ENCODE results near the gene LHX2.

Gene LHX2

GRCh38 chr9:124000161-124000783 lies 11.3 kb upstream of the LHX2 start:
- no peak for DNase-seq

- DNase-seq: no peak
Observed at GRCh38 chr9:124000784-124001457, 10.6 kb upstream of the LHX2 start.

- DNase-seq: no peak
Observed at GRCh38 chr9:124001458-124001799, 10.1 kb upstream of the LHX2 start.

- no peak for DNase-seq
Observed at GRCh38 chr9:124001866-124002525, 9.6 kb upstream of the LHX2 start.

- no peak for DNase-seq
Observed at GRCh38 chr9:124003636-124004349, 7.8 kb upstream of the LHX2 start.

DNA sequence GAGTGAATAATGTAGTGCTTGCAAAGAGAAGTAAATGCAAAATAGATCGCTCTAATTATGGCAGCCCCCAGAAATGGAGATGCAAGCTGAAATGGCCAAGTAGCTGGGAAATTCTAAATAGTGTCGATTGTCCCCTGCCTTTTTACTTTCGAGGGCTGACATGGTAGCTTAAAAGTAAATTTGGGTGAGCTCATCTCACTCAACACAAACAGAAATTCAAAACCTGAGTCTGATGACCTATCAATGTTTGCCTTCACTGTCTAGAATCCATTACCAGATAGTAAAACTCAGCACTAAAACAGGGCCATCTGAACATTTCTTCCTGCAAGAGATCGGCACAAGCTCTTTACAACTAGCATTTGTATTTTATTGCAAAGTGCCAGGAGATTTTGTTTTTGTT lies 7.0 kb upstream of the LHX2 start:
- no peak for DNase-seq

DNA sequence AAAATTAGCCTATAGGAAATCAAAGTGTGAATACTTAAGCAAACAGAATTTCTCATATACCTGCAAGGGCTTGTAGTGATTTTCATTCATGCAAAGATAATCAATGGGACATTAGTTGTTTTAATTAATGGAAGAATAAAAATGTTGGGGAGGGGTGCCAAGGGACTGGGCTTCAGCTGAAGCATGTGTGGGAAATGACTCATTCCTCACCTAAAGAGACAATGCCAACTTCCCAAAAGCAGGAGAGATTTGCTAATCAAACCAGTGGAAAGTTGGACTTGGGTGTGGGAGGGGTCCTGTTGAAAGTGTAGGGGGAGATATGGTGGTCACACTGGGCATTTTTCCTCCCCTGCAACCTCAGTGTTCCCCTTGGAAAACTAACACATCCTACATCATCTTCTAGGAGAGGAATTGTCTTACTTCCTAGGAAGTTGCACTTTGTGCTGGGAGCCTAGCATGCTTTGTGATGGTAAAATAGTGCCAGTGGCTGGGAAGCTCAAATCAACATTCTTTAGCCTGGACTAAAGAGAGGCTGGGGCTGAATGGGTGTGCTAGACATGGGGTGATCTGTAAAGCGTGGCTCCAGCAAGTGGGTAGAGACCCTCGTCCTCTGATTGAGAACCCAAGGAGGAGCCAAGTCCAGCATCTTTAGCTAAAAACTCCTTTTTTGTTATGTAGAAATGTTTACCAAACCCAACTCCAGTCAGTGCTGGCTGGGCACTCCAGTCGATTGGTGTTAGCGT lies 6.4 kb upstream of the LHX2 start:
- no peak for DNase-seq

DNA sequence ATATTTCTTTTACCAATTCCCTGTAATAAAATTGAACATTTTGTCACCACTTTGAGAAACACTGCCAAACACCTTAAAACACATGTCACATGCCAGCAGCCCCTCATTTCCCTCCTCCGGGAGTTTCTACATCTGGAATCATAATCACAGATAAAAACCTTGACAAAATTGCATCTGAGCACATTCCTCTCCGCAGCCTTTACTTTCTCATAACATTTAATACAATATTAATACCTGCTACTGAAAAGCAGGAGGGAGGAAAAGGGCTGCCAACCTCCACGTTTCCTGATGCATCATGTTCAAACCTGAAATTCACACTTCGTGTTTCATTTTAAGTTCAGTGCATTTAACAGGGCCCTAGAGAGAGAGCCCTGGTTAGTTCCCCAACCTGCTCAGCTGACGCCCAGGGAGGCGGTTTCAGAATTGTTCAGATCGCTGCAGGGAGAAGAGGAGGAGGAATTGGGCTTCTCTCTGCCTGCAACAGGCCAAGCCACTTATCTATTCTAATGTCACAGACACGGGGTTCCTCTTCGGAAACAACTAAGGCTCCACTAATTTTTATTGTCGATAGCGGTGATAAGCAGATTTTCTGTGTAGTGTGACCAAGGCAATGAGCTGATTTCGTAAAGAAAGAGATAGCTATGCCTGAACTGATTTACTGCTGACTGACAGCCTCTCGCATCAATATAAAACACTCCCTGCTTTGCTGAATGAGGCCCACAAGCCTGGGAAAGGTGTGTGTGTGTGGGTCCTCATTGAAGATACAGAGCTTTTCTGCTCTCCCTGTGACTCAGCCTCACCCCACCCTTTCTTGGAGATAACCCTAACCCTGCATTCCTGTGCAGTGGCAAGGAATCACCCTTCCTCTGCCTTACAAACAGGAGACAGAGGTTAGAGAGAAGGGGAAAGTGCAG lies 4.9 kb upstream of the LHX2 start:
- no peak for DNase-seq

DNA sequence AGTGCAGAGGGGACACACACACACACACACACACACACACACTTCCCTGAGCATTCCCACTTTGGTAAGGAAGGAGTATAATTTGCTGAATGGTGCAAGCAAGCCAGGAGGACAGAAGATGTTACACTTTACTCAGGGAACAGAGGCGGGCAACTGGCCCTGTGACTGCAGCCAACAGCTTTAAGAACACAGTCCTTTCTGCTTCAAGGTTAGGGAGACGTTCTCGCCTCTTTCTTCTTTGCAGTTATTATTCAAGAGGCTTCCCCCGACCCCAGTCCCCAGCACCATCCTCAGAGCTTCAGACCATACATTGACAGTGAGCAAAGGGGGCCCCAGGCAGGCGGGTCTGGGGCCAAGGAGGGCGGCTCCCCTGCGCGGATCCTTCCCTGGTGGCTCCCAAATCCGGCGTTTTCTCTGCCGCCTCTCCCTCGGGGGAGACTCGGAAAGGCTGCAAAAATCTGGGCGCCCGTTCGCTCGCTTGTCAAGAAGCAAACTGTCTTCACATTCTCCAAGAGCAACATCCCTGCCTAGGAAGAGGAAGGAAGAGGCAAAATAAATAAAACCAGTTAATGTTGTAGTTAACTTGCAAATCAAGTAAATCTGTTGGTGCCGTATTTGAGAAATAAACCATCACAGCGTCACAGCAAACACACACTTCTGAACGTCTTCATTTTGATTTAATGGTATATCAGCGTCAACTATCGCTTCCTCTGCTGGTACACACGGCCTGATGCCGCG lies 3.8 kb upstream of the LHX2 start:
- no peak for DNase-seq

DNA sequence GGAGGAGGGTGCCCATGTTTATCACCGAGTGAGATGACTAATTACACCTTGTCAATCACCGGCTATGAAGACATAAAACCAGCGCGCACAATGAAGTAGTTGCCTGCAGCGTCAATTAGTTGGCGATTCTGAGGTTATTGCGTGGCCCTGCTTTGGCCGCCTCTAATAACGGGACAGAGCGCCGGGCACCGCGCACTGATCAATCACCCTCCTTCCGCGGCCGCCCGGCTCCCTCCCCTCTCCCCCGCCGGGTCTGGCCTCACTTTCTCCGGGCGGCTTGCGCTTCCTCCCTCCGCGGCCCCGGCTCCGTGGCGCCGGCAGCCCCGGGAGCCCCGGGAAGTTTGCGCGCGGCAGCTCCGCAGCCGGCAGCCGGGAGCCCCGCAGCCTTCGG lies 3.3 kb upstream of the LHX2 start:
- no peak for DNase-seq

DNA sequence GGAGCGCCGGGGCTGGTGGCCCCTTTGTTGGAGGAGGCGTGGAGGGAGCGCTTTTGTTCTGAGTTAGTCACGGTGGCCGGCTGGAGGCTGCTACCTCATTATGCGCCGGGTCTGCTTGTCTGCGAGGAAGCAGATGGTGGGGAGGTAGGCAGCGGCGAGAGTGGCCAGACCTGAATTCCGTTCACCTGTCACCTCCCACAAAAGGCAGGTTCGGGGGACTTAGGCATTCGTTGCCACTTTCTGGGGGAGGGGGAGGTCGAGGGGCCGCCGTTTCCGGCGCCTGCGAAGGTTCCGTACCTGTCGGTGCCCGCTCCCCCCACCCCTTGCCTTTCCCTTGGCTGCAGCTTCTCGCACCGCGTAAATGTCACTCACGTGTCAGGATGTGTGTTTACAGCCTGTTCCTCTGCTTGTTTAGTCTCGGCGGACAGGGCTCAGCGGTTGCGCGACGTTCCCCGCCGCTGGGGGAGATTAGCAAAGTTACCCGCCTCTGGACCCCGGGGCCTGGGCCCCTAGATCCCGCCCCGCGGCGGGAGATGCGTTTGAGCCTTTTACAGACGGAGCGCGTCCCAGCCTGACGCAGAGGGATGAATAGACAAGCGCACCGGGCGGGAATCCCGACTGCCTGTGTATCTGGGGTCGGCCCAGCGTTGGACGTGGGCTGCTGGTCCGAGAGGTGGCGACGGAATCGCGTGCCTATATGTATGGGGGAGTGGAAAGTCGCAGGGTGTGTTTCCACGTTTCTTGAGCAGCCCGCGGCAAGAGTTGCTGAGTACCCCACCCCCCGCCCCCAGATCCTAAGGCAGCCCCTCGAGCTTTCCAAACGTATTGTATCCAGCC lies 2.7 kb upstream of the LHX2 start:
- DNase-seq: no peak

DNA sequence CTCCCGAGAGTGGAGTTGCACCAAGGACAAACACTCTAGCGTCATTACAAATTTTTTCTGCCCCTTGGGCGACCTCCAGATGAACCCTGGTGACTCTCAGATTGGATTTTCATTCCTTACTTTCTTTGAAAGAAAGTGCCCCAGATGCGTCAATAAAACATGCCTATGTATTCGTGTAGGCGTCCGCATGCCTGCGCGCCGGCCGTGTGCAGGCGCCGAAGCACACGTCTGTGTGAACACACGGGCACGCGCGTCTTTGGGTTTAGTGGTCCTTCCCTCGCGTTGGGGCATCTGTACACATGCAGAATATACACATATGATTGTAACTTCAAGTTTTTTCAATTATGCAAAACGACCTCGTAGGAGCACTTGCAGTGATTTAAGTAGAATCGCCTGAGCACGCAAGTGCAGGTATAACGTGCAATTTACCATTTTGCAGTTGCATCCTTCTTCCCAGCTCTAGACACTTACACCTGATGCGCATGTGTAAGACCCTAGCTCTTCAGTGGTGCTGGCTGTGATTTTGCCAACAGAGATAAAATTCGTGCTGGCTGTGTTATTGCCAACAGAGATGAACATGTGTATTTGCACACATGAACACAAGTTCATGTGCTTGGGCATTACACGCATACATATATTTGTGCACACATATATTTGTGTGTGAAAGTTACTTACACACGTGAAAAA lies 1.9 kb upstream of the LHX2 start:
- no peak for DNase-seq

- no peak for DNase-seq
Observed at GRCh38 chr9:124010303-124010664, 1.3 kb upstream of the LHX2 start.

GRCh38 chr9:124010665-124011321 lies 775 bp upstream of the LHX2 start:
- no peak for DNase-seq

DNA sequence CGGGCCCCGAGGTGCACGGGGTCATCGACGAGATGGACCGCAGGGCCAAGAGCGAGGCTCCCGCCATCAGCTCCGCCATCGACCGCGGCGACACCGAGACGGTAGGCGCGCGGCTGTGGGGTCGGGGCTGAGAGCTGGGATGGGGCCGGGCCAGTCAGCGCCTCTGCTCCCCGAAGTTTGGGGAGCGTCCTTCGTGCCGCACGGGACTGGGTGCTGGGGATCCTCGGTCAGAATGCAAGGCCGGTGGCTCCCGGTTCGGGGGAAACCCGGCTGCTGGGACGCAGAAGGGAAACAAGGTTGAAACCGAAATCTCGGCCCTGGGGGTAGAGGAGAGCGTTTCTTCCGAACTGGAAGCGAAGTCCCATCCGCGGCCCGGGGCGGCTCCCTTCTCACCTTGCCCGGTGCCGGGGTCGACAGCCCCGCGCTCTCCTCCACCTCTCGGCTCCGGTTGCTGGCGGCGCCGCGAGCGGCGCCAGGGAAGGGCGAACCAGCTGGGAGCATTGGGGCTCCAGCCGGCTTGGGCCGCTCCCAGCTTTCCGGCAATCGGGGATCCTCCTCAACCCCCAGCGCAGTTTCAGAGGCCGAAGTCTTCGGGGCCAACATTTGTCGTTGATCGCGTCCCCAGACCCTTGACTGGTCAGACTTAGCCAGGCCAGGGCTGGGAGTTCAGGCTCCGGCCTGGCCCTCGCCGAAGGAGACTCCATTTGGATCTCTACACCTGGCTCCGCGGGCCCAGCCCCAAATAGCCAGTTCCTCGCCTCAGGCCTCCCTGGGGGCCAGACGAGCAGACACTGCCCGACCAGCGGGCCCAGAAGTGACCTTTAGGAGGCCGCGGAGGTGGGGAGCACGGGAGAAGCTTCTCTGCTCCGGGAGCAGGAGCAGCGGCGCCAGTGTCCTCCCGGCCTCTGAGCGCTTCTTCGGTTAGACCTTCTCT lies 1.1 kb downstream of the LHX2 start:
- no peak for DNase-seq

- no peak for DNase-seq
Observed at GRCh38 chr9:124013309-124014210, 2.0 kb downstream of the LHX2 start.
